Right lobe of liver (tissue), 6 donors: ENCODE results near the gene RPTOR. TPM values are rescaled to one million over a fixed set of nuclear protein-coding genes. Genes with fewer than 3 reads are reported as not detected.

Experiments
- ATAC-seq, 4 donors: fragments of 200-7000 bp; cut with Tn5 transposase; one replicate each; pipeline ENCODE4 v1.9.1; 2020; ENCODE audit warnings: mild to moderate bottlenecking in 4 of 4, moderate library complexity in 4 of 4
- DNase-seq, 3 donors: peaks; one replicate each; pipeline ENCODE4 v3.0.0-alpha.2; 2020
- H3K27ac ChIP-seq, 3 donors: fragments of 200-600 bp; one replicate each; pipeline ENCODE4 v1.8.0; 2022
- H3K27me3 ChIP-seq, 2 donors: fragments of 200-600 bp; one replicate each; pipeline ENCODE4 v1.8.0; 2022
- H3K36me3 ChIP-seq, 4 donors: fragments of 200-600 bp; sonication (generic) in 1 of 4; one replicate each; pipeline versions ENCODE4 v1.5.1 to v1.8.0; 2017 to 2022; ENCODE audit warnings: control low read depth in 1 of 4
- H3K4me1 ChIP-seq, 4 donors: fragments of 200-600 bp; sonication (generic) in 1 of 4; one replicate each; pipeline versions ENCODE4 v1.5.1 to v1.8.0; 2017 to 2022; ENCODE audit warnings: control low read depth in 1 of 4
- H3K4me3 ChIP-seq, 3 donors: fragments of 200-600 bp; one replicate each; pipeline ENCODE4 v1.8.0; 2022
- H3K9me3 ChIP-seq, 4 donors: fragments of 200-600 bp; sonication (generic) in 1 of 4; one replicate each; pipeline versions ENCODE4 v1.5.1 to v1.8.0; 2017 to 2022; ENCODE audit warnings: control low read depth in 1 of 4
- CTCF ChIP-seq, 4 donors: fragments of 200-600 bp in 3 of 4; fragments of 450-650 bp in 1 of 4; IDR thresholded peaks; one replicate each; pipeline versions ENCODE4 v1.5.1 to v1.8.0; 2016 to 2022; ENCODE audit warnings: antibody characterized with exemption in 4 of 4, mild to moderate bottlenecking in 2 of 4
- POLR2A ChIP-seq: fragments of 450-650 bp; IDR thresholded peaks from one replicate; pipeline ENCODE4 v1.6.1; 2017; ENCODE audit warnings: antibody characterized with exemption, mild to moderate bottlenecking
- WGBS: methylation state at CpG from one replicate; pipeline ENCODE4 v1.1.6; 2018; ENCODE audit warnings: low coverage, low lambda C conversion rate; ENCODE audit not compliant: insufficient coverage; ENCODE audit errors: missing lambda C conversion rate; 5-methylcytosine and 5-hydroxymethylcytosine counted together
- intact Hi-C, 2 donors: fragments of 100-400 bp; cut with DNase I; formaldehyde crosslinking; loops; one replicate each; pipeline versions ENCODE4 v1.11.2 to v1.14.1; 2022
- total RNA-seq, 6 experiments: library from RNA; depleted of rRNA in 2 of 6; stranded (reverse); fragments of >200 nt in 2 of 6; fragmentation: NEBNext Ultra II Directional in 3 of 6; extraction: Animal tissue kit (Norgen Biotek cat#: 25700) in 3 of 6; gene quantifications; one replicate each; pipeline versions ENCODE4 v1.1.0 to v1.2.4, GENCODE V29; 2016 to 2023
- donor health status: DM: no; HTN: yes; CAD: no.
- donor health status: DM: no; HTN: no; CAD: no.
- donor health status: DM: no; HTN: no; CAD: no.
- donor health status: DM: no; HTN: yes; CAD: no.
- donor health status: DM: no; HTN: yes; CAD: no.

Gene RPTOR
- total RNA-seq, 6 experiments from 2014 or later, result 13.1 to 24.0 (median 15.5) TPM

DNA sequence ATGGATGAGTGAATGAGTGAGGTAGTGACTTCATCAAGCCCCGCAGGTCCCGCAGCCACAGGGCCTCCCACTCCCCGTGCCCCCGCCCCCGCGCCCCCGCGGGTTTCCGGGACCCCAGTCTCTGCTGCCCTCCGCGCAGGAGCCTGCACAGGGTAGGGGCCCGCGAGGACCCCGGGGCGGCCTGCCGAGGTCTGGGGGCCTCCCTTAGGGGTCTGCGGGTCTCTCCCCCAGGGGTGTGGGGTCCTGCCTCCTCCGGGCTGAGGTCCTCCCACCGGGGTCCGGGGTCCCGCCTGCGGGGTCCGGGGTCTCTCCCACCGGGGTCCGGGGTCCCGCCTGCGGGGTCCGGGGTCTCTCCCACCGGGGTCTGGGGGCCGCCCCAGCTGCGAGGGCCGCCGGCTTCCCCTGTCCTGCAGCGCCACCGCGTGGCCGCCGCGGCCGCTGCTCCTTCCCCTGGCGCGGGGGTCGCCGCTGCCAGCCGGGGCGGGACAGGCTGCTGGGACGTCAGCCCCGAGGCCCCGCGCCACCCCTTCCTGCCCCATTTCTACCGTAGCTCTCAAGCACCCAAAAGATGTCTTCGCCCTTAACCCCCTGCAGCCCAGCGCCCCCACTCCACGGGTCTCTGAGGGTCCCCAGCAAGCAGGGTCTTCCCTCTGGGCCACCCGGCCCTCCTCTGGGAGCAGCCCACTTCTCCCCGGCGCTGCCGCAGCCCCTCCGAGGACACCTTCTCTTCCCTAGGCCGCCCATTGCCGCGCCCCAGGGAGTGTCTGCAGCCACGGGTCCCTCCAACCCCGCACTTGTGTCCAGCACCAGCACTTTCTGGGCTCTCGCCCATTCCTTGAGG is 436.6 kb downstream of the RPTOR start:
- no peaks in the 10 kb centered on the region for H3K36me3 ChIP-seq
- no peaks in the 10 kb centered on the region for H3K9me3 ChIP-seq
- DNase-seq, result no peak
- TF ChIP-seq CTCF (IDR thresholded peaks at IDR 0.05) (peak; percentile 64 to 77 (median 74)), POLR2A (no peak)
- ATAC-seq, result peak in 3 of 4 donors; percentile 13 to 43 (median 40)
- intact Hi-C loops, result loop anchor here (5.0 kb wide), 2 partner anchors 554 to 559 kb away; no protein-coding TSS in a partner anchor
- no peaks in the 10 kb centered on the region for H3K27me3 ChIP-seq
- 14% methylated on average over 21 of the region's 65 CpGs for WGBS
- no peaks in the 10 kb centered on the region for H3K4me1 ChIP-seq
- H3K4me3 ChIP-seq, result no peak overlapping the region
- H3K27ac ChIP-seq, result no peak overlapping the region

DNA sequence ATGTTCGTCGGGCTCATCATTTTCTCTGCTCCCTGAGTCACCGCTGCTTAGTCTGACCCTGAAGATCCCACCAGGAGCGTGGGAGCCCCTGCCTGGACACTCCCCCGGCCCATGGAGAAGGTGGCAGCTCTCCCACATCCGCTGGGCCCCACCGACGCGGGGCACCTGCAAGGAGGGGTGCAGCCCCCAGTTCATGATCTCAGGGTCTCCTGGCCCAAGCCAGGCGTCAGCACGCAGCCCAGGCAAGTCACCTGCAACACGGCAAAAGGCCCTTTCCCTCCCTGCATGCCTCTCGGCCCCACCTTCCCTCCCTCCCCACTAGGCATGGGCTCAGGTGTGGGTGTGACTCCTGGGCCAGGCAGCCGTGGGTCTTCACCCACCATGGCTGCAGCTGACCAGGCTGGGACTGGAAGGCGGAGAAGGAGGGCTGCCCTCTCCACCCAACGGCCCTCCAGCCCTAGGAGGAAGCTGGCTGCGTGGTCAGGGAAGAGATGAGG is 437.3 kb downstream of the RPTOR start:
- no peaks in the 10 kb centered on the region for H3K4me1 ChIP-seq
- TF ChIP-seq POLR2A (no peak), CTCF (IDR thresholded peaks at IDR 0.05) (no peak)
- ATAC-seq, result no peak
- WGBS, result 57% methylated on average over 7 of the region's 17 CpGs
- H3K36me3 ChIP-seq, result no peaks in the 10 kb centered on the region
- DNase-seq, result peak in 1 of 3 donors; percentile 46
- H3K9me3 ChIP-seq, result no peaks in the 10 kb centered on the region
- H3K4me3 ChIP-seq, result no peak overlapping the region
- H3K27ac ChIP-seq, result no peak overlapping the region
- no peaks in the 10 kb centered on the region for H3K27me3 ChIP-seq
- intact Hi-C loops, result loop anchor here (5.0 kb wide), 2 partner anchors 555 to 560 kb away; no protein-coding TSS in a partner anchor

DNA sequence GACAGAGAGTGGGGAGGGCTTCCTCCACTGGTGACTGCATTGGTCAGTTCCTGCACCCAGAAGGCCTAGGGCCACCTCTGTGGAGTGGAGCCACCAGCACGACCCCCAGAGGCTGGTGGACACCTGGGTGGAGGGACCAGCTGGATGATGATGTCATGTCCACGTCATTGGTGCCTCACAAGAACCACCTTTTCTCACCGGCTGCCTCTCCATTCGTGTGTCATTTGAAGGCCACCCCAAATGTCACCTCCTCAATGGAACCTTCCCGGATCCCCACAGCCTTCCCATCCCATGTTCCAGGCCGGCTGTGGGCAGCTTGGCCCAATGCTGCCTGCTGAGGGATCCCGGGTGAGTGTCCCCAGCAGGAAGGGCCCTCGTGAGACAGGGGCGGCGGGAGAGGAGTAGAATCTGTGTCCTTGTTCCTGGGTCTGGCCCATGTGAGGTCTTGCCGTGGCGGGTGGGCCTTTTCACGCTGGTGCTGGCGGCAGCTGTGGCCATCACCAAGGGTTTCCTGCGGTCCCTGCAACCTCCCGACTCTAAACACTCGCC is 437.9 kb downstream of the RPTOR start:
- H3K9me3 ChIP-seq, result no peaks in the 10 kb centered on the region
- no peaks in the 10 kb centered on the region for H3K27me3 ChIP-seq
- no peak overlapping the region for H3K27ac ChIP-seq
- no peaks in the 10 kb centered on the region for H3K4me1 ChIP-seq
- 100% methylated on average over 1 of the region's 17 CpGs for WGBS
- ATAC-seq (no peak), DNase-seq (peak in 1 of 3 donors; percentile 40)
- H3K36me3 ChIP-seq, result no peaks in the 10 kb centered on the region
- H3K4me3 ChIP-seq, result no peak overlapping the region
- intact Hi-C loops, result loop anchor here (5.0 kb wide), 2 partner anchors 555 to 560 kb away; no protein-coding TSS in a partner anchor
- TF ChIP-seq CTCF (IDR thresholded peaks at IDR 0.05) (no peak), POLR2A (no peak)

DNA sequence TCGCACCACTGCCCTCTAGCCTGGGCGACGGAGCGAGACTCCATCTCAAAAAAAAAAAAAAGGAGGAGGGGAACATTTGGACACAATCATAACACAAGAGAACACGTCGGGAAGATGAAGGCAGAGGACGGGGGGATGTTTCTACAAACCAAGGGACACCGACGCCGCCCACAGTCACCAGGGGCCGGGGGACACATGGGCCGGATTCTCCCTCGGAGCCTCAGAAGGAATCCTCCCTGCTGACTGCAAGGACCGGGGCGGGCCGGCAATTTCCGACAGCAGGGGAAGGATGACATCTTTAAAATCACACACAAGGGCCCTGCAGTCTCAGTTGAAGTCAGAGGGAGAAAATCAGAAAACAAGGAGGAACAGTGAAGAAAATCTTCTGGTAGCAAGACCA is 438.9 kb downstream of the RPTOR start:
- no peak for ATAC-seq
- peak in 1 of 3 donors; percentile 50 for DNase-seq
- H3K27me3 ChIP-seq, result no peaks in the 10 kb centered on the region
- H3K9me3 ChIP-seq, result no peaks in the 10 kb centered on the region
- 84% methylated on average over 6 of the region's 17 CpGs for WGBS
- H3K27ac ChIP-seq, result no peak overlapping the region
- no peaks in the 10 kb centered on the region for H3K4me1 ChIP-seq
- TF ChIP-seq POLR2A (no peak), CTCF (IDR thresholded peaks at IDR 0.05) (no peak)
- intact Hi-C loops, result loop anchor here (5.0 kb wide), 2 partner anchors 556 to 561 kb away; no protein-coding TSS in a partner anchor
- no peaks in the 10 kb centered on the region for H3K36me3 ChIP-seq
- no peak overlapping the region for H3K4me3 ChIP-seq
